Retinal pigment epithelial cell (primary cell): ENCODE results near the gene PLCB1.

Experiments
- DNase-seq: peaks from one replicate; pipeline ENCODE4 v3.0.0-alpha.2; 2010; ENCODE audit warnings: low read depth
- H3K4me3 ChIP-seq: 2 replicates; pipeline ENCODE4 v1.5.1; 2011; ENCODE audit warnings: mild to moderate bottlenecking, low read length, control low read depth, moderate library complexity
- CTCF ChIP-seq: conservative IDR thresholded peaks from 2 replicates; pipeline ENCODE4 v1.5.1; 2011; ENCODE audit warnings: low read depth, low read length, control low read depth, inconsistent platforms

The PLCB1 gene

GRCh38 chr20:8168785-8169288, 36.8 kb downstream of the PLCB1 start:
- no peak for DNase-seq
- no peak for TF ChIP-seq CTCF
- H3K4me3 ChIP-seq = no peak overlapping the region

- DNase-seq = no peak
- TF ChIP-seq CTCF = no peak
- H3K4me3 ChIP-seq = no peak overlapping the region
Observed at GRCh38 chr20:8170921-8171320, 38.9 kb downstream of the PLCB1 start.

- no peak overlapping the region for H3K4me3 ChIP-seq
- TF ChIP-seq CTCF = no peak
- DNase-seq = no peak
Observed at GRCh38 chr20:8172191-8172590, 40.1 kb downstream of the PLCB1 start.

- TF ChIP-seq CTCF = no peak
- DNase-seq = no peak
- no peak overlapping the region for H3K4me3 ChIP-seq
Observed at GRCh38 chr20:8175741-8176675, 43.9 kb downstream of the PLCB1 start.

- TF ChIP-seq CTCF = no peak
- no peak for DNase-seq
- H3K4me3 ChIP-seq = no peak overlapping the region
Observed at GRCh38 chr20:8183526-8183925, 51.5 kb downstream of the PLCB1 start.

GRCh38 chr20:8187740-8188139, 55.7 kb downstream of the PLCB1 start:
- no peak overlapping the region for H3K4me3 ChIP-seq
- DNase-seq = no peak
- TF ChIP-seq CTCF = no peak
